LNCAP (cell line): ENCODE results near the gene RAD9B.

Experiments
- CTCF ChIP-seq: fragments of 450-650 bp; IDR thresholded peaks from 2 replicates; pipeline ENCODE4 v1.5.1; 2017; ENCODE audit warnings: mild to moderate bottlenecking

Gene RAD9B

DNA sequence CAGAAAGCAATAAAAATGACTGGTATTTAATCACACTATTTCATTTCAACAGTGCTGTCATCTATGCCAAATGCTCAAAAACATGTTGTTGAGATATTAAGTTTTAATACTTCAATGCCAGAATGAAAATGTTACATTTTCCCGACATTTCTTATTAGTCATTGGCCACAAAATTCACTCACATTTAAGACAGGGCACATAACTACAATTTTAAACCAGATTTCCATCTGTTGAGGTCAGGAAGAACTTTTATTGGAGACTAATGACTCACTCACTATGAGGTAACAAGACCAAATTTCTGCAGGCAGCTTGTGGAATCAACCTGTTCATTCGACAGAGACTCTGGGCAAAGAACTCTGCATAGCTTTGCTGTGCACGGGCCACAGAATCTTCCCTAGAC, 44.2 kb downstream of the RAD9B start:
- no peak for TF ChIP-seq CTCF

GRCh38 chr12:110547090-110547489, 45.0 kb downstream of the RAD9B start:
- TF ChIP-seq CTCF, result no peak

- TF ChIP-seq CTCF, result no peak
These were observed 46.5 kb downstream of the RAD9B start for GRCh38 chr12:110548678-110549077.

DNA sequence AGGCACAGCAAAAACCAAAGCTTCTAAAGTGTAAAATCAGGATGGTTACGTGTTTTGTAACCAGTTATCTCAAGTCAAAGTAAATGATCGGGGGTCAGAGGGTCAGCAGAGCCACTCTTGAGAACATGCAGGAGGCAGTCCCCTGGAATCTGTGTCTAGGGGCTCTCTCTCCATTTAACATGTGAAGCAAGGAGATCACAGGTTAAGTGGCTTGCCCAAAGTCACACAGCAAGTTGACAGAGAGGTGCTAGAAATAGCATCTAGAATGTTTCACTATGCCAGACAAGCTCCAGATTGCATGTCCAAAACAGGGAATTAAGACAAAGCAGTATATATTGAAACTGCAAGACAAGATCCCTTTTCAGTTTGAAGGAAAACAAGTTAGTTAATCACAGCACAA, 47.6 kb downstream of the RAD9B start:
- no peak for TF ChIP-seq CTCF

DNA sequence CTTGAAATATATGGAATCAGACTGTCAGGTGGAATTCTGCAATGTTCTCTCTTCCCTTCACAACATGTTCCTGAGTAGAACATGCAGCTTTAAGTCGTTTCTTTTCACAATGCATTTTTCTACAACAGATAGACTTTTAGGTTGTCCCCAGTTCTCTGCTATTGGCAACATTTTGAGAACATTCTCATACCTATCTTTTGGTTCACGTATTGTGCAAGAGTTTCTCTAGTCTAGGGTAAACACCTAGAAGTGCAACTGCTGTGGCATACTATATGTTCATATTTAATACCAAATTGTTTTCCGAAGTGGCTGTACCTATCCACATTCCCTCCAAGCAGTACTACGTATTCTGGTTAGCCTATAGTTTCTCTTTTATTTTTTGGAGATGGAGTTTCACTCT, 48.9 kb downstream of the RAD9B start:
- no peak for TF ChIP-seq CTCF
